Measurements from ENCODE around the gene SAMMSON.

GRCh38 chr3:70003119-70003518, 3.6 kb downstream of the SAMMSON start:
- TF ChIP-seq ZNF274 (IDR thresholded peaks at IDR 0.05; ENCODE audit: low read depth, low read length) (no peak), YY1 (IDR thresholded peaks at IDR 0.05; ENCODE audit: insufficient read depth, insufficient read length) (no peak)
